HL-60 (cell line): ENCODE measurements around the gene PLLP.
A peak's percentile ranks its signal among the peaks of the same experiment; 100 is the strongest.

ENCODE experiments used
- DNase-seq, 2 experiments: peaks; one replicate each; pipeline ENCODE4 v3.0.0-alpha.2; 2010 to 2020; ENCODE audit warnings: low read depth in 1 of 2, low spot score in 1 of 2
- H3K27ac ChIP-seq: fragments of 250-450 bp; sonication (Bioruptor Pico); replicated peaks from 2 replicates; pipeline ENCODE4 v1.5.1; 2020; ENCODE audit warnings: mild to moderate bottlenecking, moderate library complexity
- H3K27me3 ChIP-seq: fragments of 250-450 bp; sonication (Bioruptor Pico); 2 replicates; pipeline ENCODE4 v1.5.1; 2021; ENCODE audit warnings: mild to moderate bottlenecking, moderate library complexity; ENCODE audit not compliant: insufficient read depth, poor library complexity, severe bottlenecking
- H3K4me3 ChIP-seq: replicated peaks from 2 replicates; pipeline ENCODE4 v1.5.1; 2011; ENCODE audit warnings: mild to moderate bottlenecking, control low read depth, low read length; ENCODE audit not compliant: insufficient read depth
- CTCF ChIP-seq: IDR thresholded peaks from one replicate; pipeline ENCODE4 v1.5.1; 2011; ENCODE audit warnings: low read length, control low read depth, inconsistent platforms; ENCODE audit not compliant: insufficient read depth
- GABPA ChIP-seq: IDR thresholded peaks from 2 replicates; pipeline ENCODE4 v1.6.1; 2012; ENCODE audit warnings: low read depth
- POLR2AphosphoS5 ChIP-seq: IDR thresholded peaks from 2 replicates; pipeline ENCODE4 v1.6.1; 2012; ENCODE audit warnings: low read depth
- REST ChIP-seq: IDR thresholded peaks from 2 replicates; pipeline ENCODE4 v1.6.1; 2012; ENCODE audit warnings: low read depth; ENCODE audit not compliant: insufficient replicate concordance
- SPI1 ChIP-seq: IDR thresholded peaks from 2 replicates; pipeline ENCODE4 v1.6.1; 2012; ENCODE audit warnings: low read depth, mild to moderate bottlenecking, borderline replicate concordance

The PLLP gene

GRCh38 chr16:57289391-57290257 lies 5.2 kb upstream of the PLLP start:
- no peak for DNase-seq
- H3K27ac ChIP-seq: no peak overlapping the region
- no peak for TF ChIP-seq REST
- TF ChIP-seq SPI1: no peak
- TF ChIP-seq GABPA: no peak
- TF ChIP-seq POLR2AphosphoS5: no peak
- H3K4me3 ChIP-seq: no peak overlapping the region
- peaks cover 10% of the 10 kb centered on the region for H3K27me3 ChIP-seq

GRCh38 chr16:57285379-57285778 lies 907 bp upstream of the PLLP start:
- Histone ChIP-seq H3K27me3 (peaks cover 32% of the 10 kb centered on the region), H3K4me3 (no peak overlapping the region), H3K27ac (no peak overlapping the region)
- no peak for TF ChIP-seq POLR2AphosphoS5
- no peak for TF ChIP-seq GABPA
- TF ChIP-seq CTCF: no peak
- no peak for TF ChIP-seq SPI1
- no peak for TF ChIP-seq REST
- no peak for DNase-seq

- TF ChIP-seq CTCF: no peak
- TF ChIP-seq POLR2AphosphoS5: no peak
- TF ChIP-seq SPI1: no peak
- TF ChIP-seq REST: no peak
- no peak for TF ChIP-seq GABPA
- Histone ChIP-seq H3K27ac (no peak overlapping the region), H3K27me3 (peaks cover 32% of the 10 kb centered on the region), H3K4me3 (peak overlapping the region; percentile 35)
- no peak for DNase-seq
Measured at GRCh38 chr16:57284952-57285363, 486 bp upstream of the PLLP start.
